Measurements from ENCODE around the gene NBDY. TPM values are rescaled to one million over a fixed set of nuclear protein-coding genes. Genes with fewer than 3 reads are reported as not detected.
"Not testable (repeated sequence)": the region's sequence is repeated elsewhere in the genome, so short reads cannot be mapped to it uniquely, and the experiment has no call there.

NBDY gene
- total RNA-seq (ENCODE audit: low replicate concordance) = 7.6 and 11.9 TPM in 2 replicates

- peak within 1 kb of the TSS; percentile 74 for H3K4me3 ChIP-seq (ENCODE audit: low read depth, low read length)
- peak; percentile 47 for DNase-seq (ENCODE audit: low read depth)
- no peak for TF ChIP-seq CTCF (IDR thresholded peaks at IDR 0.05; ENCODE audit: insufficient read depth, low read length)
These were observed at the start of gene NBDY for GRCh38 chrX:56729152-56729850. Gene NBDY (plus strand): TSS chrX:56729243. CDS start chrX:56729354, 111 bp downstream.

- DNase-seq (ENCODE audit: low read depth); H3K4me3 ChIP-seq (ENCODE audit: low read depth, low read length): not testable (repeated sequence)
These were observed 24.5 kb upstream of the NBDY start for GRCh38 chrX:56704530-56704929.

GRCh38 chrX:56726605-56727004 is 2.4 kb upstream of the NBDY start:
- DNase-seq (ENCODE audit: low read depth) = peak; percentile 72
- TF ChIP-seq CTCF (IDR thresholded peaks at IDR 0.05; ENCODE audit: insufficient read depth, low read length) = peak; percentile 72
- no peak overlapping the region for H3K4me3 ChIP-seq (ENCODE audit: low read depth, low read length)

- no peak for TF ChIP-seq CTCF (IDR thresholded peaks at IDR 0.05; ENCODE audit: insufficient read depth, low read length)
- no peak overlapping the region for H3K4me3 ChIP-seq (ENCODE audit: low read depth, low read length)
- no peak for DNase-seq (ENCODE audit: low read depth)
These were observed 1.5 kb upstream of the NBDY start for GRCh38 chrX:56727531-56727930.

GRCh38 chrX:56728321-56728720 is 722 bp upstream of the NBDY start:
- peak overlapping the region; percentile 74 for H3K4me3 ChIP-seq (ENCODE audit: low read depth, low read length)
- no peak for TF ChIP-seq CTCF (IDR thresholded peaks at IDR 0.05; ENCODE audit: insufficient read depth, low read length)
- DNase-seq (ENCODE audit: low read depth) = peak; percentile 30

- peak; percentile 25 for DNase-seq (ENCODE audit: low read depth)
- H3K4me3 ChIP-seq (ENCODE audit: low read depth, low read length) = peak overlapping the region; percentile 74
- no peak for TF ChIP-seq CTCF (IDR thresholded peaks at IDR 0.05; ENCODE audit: insufficient read depth, low read length)
These were observed 291 bp upstream of the NBDY start for GRCh38 chrX:56728752-56729151.

- peak; percentile 68 for TF ChIP-seq CTCF (IDR thresholded peaks at IDR 0.05; ENCODE audit: insufficient read depth, low read length)
- peak; percentile 60 for DNase-seq (ENCODE audit: low read depth)
- no peak overlapping the region for H3K4me3 ChIP-seq (ENCODE audit: low read depth, low read length)
These were observed 4.5 kb downstream of the NBDY start for GRCh38 chrX:56733459-56734046.

Measured in fibroblast of the aortic adventitia (primary cell).